SU-DHL-6 (cell line): ENCODE results near the gene ANXA6.

Source experiments
- EZH2phosphoT487 ChIP-seq: fragments of 200-600 bp; sonication (generic), shearing (Covaris generic); conservative IDR thresholded peaks from 2 replicates; pipeline ENCODE4 v1.6.1; 2018; ENCODE audit warnings: mild to moderate bottlenecking, antibody characterized with exemption, low read length, moderate library complexity, mixed read lengths
- TF ChIP-seq, protein P1 (sequence below): fragments of 200-600 bp; sonication (generic); IDR thresholded peaks from one replicate; pipeline ENCODE4 v1.5.1; 2017; ENCODE audit warnings: antibody characterized with exemption, mild to moderate bottlenecking, low read length, moderate library complexity; ENCODE audit not compliant: insufficient read depth, poor library complexity, severe bottlenecking

DNA sequence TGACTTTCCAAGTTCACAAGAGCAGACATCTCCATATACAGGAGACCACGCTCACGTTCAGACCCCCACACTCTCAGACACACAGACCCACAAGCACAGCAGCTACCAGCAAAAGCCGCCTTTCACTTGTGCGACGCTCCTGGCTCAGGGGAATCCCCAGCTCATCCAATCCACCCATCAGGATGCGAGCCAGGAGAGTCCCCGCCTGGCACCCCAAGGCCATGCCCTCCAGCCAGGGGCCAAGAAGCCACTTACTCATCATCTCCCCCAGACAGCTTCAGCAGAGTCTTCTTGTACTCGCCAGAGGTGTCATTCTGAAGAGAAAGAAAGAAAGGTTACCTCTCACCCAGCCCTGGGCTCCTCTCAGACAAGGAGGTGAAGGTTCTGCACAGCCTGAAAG, 29.7 kb downstream of the ANXA6 start:
- TF ChIP-seq, protein P1, sequence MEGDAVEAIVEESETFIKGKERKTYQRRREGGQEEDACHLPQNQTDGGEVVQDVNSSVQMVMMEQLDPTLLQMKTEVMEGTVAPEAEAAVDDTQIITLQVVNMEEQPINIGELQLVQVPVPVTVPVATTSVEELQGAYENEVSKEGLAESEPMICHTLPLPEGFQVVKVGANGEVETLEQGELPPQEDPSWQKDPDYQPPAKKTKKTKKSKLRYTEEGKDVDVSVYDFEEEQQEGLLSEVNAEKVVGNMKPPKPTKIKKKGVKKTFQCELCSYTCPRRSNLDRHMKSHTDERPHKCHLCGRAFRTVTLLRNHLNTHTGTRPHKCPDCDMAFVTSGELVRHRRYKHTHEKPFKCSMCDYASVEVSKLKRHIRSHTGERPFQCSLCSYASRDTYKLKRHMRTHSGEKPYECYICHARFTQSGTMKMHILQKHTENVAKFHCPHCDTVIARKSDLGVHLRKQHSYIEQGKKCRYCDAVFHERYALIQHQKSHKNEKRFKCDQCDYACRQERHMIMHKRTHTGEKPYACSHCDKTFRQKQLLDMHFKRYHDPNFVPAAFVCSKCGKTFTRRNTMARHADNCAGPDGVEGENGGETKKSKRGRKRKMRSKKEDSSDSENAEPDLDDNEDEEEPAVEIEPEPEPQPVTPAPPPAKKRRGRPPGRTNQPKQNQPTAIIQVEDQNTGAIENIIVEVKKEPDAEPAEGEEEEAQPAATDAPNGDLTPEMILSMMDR, result no peak
- TF ChIP-seq EZH2phosphoT487, result no peak
